ENCODE data around the gene MYO18A. TPM values are rescaled to one million over a fixed set of nuclear protein-coding genes. Genes with fewer than 3 reads are reported as not detected.
"Not testable (repeated sequence)": the region's sequence is repeated elsewhere in the genome, so short reads cannot be mapped to it uniquely, and the experiment has no call there.

Gene MYO18A
- total and polyA plus RNA-seq, 12 donors, result 61.4 to 442 (median 327) TPM

DNA sequence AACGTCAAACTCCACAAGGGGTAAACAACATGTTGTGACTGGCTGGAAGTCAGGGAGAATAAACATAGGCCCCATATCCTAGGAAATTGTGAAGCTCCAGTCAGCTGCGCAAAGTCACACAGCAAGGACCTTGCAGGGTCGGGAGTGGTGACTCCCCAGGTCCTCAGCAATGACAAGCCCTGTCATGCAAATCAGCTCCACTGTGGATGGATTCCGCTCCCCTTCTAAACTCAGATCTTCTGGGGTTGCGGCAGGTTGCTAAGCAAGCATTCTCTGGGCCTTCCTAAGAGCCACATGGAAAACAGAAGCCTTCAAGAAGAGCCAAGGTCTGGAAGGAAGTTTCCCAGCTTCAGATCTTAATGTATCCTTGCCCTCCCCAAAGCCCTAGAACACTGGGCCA lies 28.9 kb upstream of the MYO18A start:
- intact Hi-C loops (cut with DNase I), result no loop called here
- no peak for TF ChIP-seq CTCF (IDR thresholded peaks at IDR 0.05)
- no peaks in the 10 kb centered on the region for H3K27me3 ChIP-seq

GRCh38 chr17:29207975-29208374 lies 27.8 kb upstream of the MYO18A start:
- Histone ChIP-seq H3K36me3 (no peaks in the 10 kb centered on the region), H3K27ac (no peak overlapping the region), H3K4me1 (peaks cover 0 to 12% (median 0%) of the 10 kb centered on the region in 9 donors), H3K27me3 (no peaks in the 10 kb centered on the region), H3K4me3 (no peak overlapping the region), H3K9me3 (no peaks in the 10 kb centered on the region)
- TF ChIP-seq CTCF (IDR thresholded peaks at IDR 0.05), result no peak
- WGBS, 2 donors, result 91 to 96% methylated on average over 2 of the region's 2 CpGs
- DNase-seq, result no peak
- ATAC-seq, result no peak
- intact Hi-C loops (cut with DNase I), result no loop called here

More for the DNA sequence above, 28.9 kb upstream of the MYO18A start:
- ATAC-seq (no peak), DNase-seq (no peak)
- Histone ChIP-seq H3K4me1 (peaks cover 0 to 12% (median 0%) of the 10 kb centered on the region in 9 donors), H3K27ac (no peak overlapping the region), H3K36me3 (no peaks in the 10 kb centered on the region), H3K9me3 (no peaks in the 10 kb centered on the region), H3K4me3 (no peak overlapping the region)
- 90 to 93% methylated on average over 5 of the region's 5 CpGs for WGBS, 2 donors

- Histone ChIP-seq H3K27me3 (no peaks in the 10 kb centered on the region), H3K27ac (no peak overlapping the region), H3K4me1 (peaks cover 0 to 12% (median 0%) of the 10 kb centered on the region in 9 donors), H3K9me3 (no peaks in the 10 kb centered on the region), H3K4me3 (no peak overlapping the region), H3K36me3 (no peaks in the 10 kb centered on the region)
- 32 to 61% methylated on average over 2 of the region's 2 CpGs for WGBS, 2 donors
- ATAC-seq (peak in 7 of 8 donors; percentile 58 to 90 (median 81)), DNase-seq (peak in 1 of 2 donors; percentile 11)
- intact Hi-C loops (cut with DNase I), result no loop called here
- no peak for TF ChIP-seq CTCF (IDR thresholded peaks at IDR 0.05)
Observed at GRCh38 chr17:29205047-29205446, 24.8 kb upstream of the MYO18A start.

GRCh38 chr17:29204068-29204804 lies 24.0 kb upstream of the MYO18A start:
- Histone ChIP-seq H3K4me1 (peaks cover 0 to 12% (median 0%) of the 10 kb centered on the region in 9 donors), H3K27ac (peak overlapping the region in 1 of 10 donors; percentile 8)
- whole genome bisulfite sequencing, 2 donors, result 40 to 42% methylated on average over 16 of the region's 16 CpGs
- peak in 2 of 9 donors; percentile 5 to 19 for TF ChIP-seq CTCF (IDR thresholded peaks at IDR 0.05)
- ATAC-seq, result peak in 7 of 8 donors; percentile 61 to 78 (median 74)
- intact Hi-C loops (cut with DNase I); H3K9me3 ChIP-seq; H3K4me3 ChIP-seq; DNase-seq; H3K36me3 ChIP-seq; H3K27me3 ChIP-seq: not testable (repeated sequence)

Measured in heart right ventricle (tissue), 16 donors.